Transverse colon (tissue), 4 donors: ENCODE results near the gene CEP250. TPM values are rescaled to one million over a fixed set of nuclear protein-coding genes. Genes with fewer than 3 reads are reported as not detected.

Source experiments
- DNase-seq: peaks from one replicate; pipeline ENCODE4 v3.0.0-alpha.2; 2019
- H3K27ac ChIP-seq, 4 donors: fragments of 200-600 bp; sonication (generic); 2 replicates each; pipeline ENCODE4 v1.5.1; 2016 to 2018; ENCODE audit warnings: inconsistent platforms in 4 of 4
- H3K27me3 ChIP-seq: fragments of 200-600 bp; sonication (generic); 2 replicates; pipeline ENCODE4 v1.5.1; 2017; ENCODE audit warnings: inconsistent platforms
- H3K36me3 ChIP-seq, 4 donors: fragments of 200-600 bp; sonication (generic); 2 replicates each; pipeline ENCODE4 v1.5.1; 2017 to 2019; ENCODE audit warnings: inconsistent platforms in 4 of 4
- H3K4me1 ChIP-seq, 4 donors: fragments of 200-600 bp; sonication (generic); 2 replicates each; pipeline ENCODE4 v1.5.1; 2017 to 2020; ENCODE audit warnings: inconsistent platforms in 4 of 4
- H3K4me3 ChIP-seq, 4 donors: fragments of 200-600 bp; sonication (generic); 1 replicate in 1 of 4; 2 replicates in 3 of 4; pipeline versions ENCODE4 v1.5.1 to v1.6.1; 2017 to 2019; ENCODE audit warnings: inconsistent platforms in 4 of 4
- H3K9me3 ChIP-seq, 2 donors: fragments of 200-600 bp; sonication (generic); 2 replicates each; pipeline ENCODE4 v1.5.1; 2017 to 2019; ENCODE audit warnings: inconsistent platforms in 2 of 2
- CTCF ChIP-seq, 5 experiments: fragments of 200-600 bp in 3 of 5; fragments of 450-650 bp in 2 of 5; sonication (generic) in 3 of 5; IDR thresholded peaks; 1 replicate in 2 of 5; 2 replicates in 3 of 5; pipeline ENCODE4 v1.5.1; 2016 to 2017; ENCODE audit warnings: antibody characterized with exemption in 5 of 5, inconsistent platforms in 3 of 5, mild to moderate bottlenecking in 2 of 5, moderate library complexity in 1 of 5
- EP300 ChIP-seq: sonication (generic); formaldehyde crosslinking; IDR thresholded peaks from one replicate; pipeline ENCODE4 v1.6.1; 2017; ENCODE audit warnings: antibody characterized with exemption, low read depth
- POLR2A ChIP-seq: fragments of 450-650 bp; IDR thresholded peaks from one replicate; pipeline ENCODE4 v1.6.1; 2016; ENCODE audit warnings: antibody characterized with exemption, mild to moderate bottlenecking, moderate library complexity
- POLR2AphosphoS5 ChIP-seq, 3 donors: sonication (generic); formaldehyde crosslinking; IDR thresholded peaks; one replicate each; pipeline ENCODE4 v1.6.1; 2016; ENCODE audit warnings: antibody characterized with exemption in 3 of 3
- WGBS, 2 donors: methylation state at CpG; one replicate each; pipeline ENCODE4 v1.1.5; 2018; ENCODE audit warnings: low coverage in 1 of 2; 5-methylcytosine and 5-hydroxymethylcytosine counted together
- in situ Hi-C, 4 donors: fragments of 200-750 bp; cut with MboI; loops; one replicate each; pipeline versions ENCODE4 v1.15.0 to v1.15.1; 2017; ENCODE audit warnings: low sequenced_read_pairs in 3 of 4, low pct_ligation_motif_present in 1 of 4, low pct_unique_long_range_greater_than_20kb in 1 of 4
- intact Hi-C: fragments of 100-400 bp; cut with DNase I; formaldehyde crosslinking; loops from one replicate; pipeline ENCODE4 v1.15.1; 2023; ENCODE audit warnings: low total_unique reads
- total RNA-seq, 4 donors: library from RNA; depleted of rRNA; stranded (reverse); fragments of >200 nt; gene quantifications; one replicate each; pipeline ENCODE4 v1.1.0, GENCODE V29; 2016

CEP250 gene
- total RNA-seq, 4 donors from 2014 or later: 22.8 to 38.6 (median 28.7) TPM

GRCh38 chr20:35433337-35433736 lies 22.1 kb upstream of the CEP250 start:
- intact Hi-C loops: no loop called here
- no peak overlapping the region for H3K27ac ChIP-seq
- no peak for TF ChIP-seq POLR2A
- H3K4me3 ChIP-seq: no peak overlapping the region
- no peak for DNase-seq
- H3K27me3 ChIP-seq: no peaks in the 10 kb centered on the region
- no peaks in the 10 kb centered on the region for H3K9me3 ChIP-seq
- in situ Hi-C loops: loop anchor here in 2 of 4 donors (25.0 kb wide), 1 partner anchor 296 kb away; the partner anchor contains the start of gene EDEM2 (in 2 of the 2)
- peaks cover 0 to 7% (median 2%) of the 10 kb centered on the region in 4 donors for H3K4me1 ChIP-seq
- WGBS, 2 donors: 95% methylated on average over 2 of the region's 2 CpGs; no CpG with 5 or more reads in 1 of the 2 donors
- H3K36me3 ChIP-seq: no peaks in the 10 kb centered on the region

GRCh38 chr20:35434085-35435005 lies 21.1 kb upstream of the CEP250 start:
- WGBS, 2 donors: 85 to 100% methylated on average over 1 to 49 of the region's 53 CpGs
- TF ChIP-seq POLR2AphosphoS5 (IDR thresholded peaks at IDR 0.05) (no peak), CTCF (IDR thresholded peaks at IDR 0.05) (no peak), POLR2A (no peak), EP300 (no peak)
- in situ Hi-C loops: loop anchor here in 2 of 4 donors (25.0 kb wide), 1 partner anchor 297 kb away; the partner anchor contains the start of gene EDEM2 (in 2 of the 2)
- intact Hi-C loops: no loop called here
- H3K9me3 ChIP-seq: no peaks in the 10 kb centered on the region
- H3K27ac ChIP-seq: no peak overlapping the region
- H3K4me3 ChIP-seq: no peak overlapping the region
- H3K4me1 ChIP-seq: peaks cover 0 to 9% (median 4%) of the 10 kb centered on the region in 4 donors
- no peaks in the 10 kb centered on the region for H3K27me3 ChIP-seq
- no peaks in the 10 kb centered on the region for H3K36me3 ChIP-seq
- no peak for DNase-seq

- no peak for DNase-seq
- Histone ChIP-seq H3K9me3 (no peaks in the 10 kb centered on the region), H3K27me3 (no peaks in the 10 kb centered on the region), H3K4me3 (no peak overlapping the region), H3K4me1 (peaks cover 0 to 9% (median 4%) of the 10 kb centered on the region in 4 donors), H3K27ac (no peak overlapping the region), H3K36me3 (no peaks in the 10 kb centered on the region)
- 90% methylated on average over 4 of the region's 4 CpGs; no CpG with 5 or more reads in 1 of the 2 donors for WGBS, 2 donors
- in situ Hi-C loops: loop anchor here in 2 of 4 donors (25.0 kb wide), 1 partner anchor 299 kb away; the partner anchor contains the start of gene EDEM2 (in 2 of the 2)
- intact Hi-C loops: no loop called here
- no peak for TF ChIP-seq EP300
- no peak for TF ChIP-seq POLR2A
- no peak for TF ChIP-seq POLR2AphosphoS5 (IDR thresholded peaks at IDR 0.05)
- TF ChIP-seq CTCF (IDR thresholded peaks at IDR 0.05): no peak
Observed at GRCh38 chr20:35436177-35436573, 19.2 kb upstream of the CEP250 start.

- peaks cover 0 to 9% (median 4%) of the 10 kb centered on the region in 4 donors for H3K4me1 ChIP-seq
- peak overlapping the region; percentile 8 to 82 (median 70) for H3K27ac ChIP-seq
- peak overlapping the region in 2 of 4 donors; percentile 7 to 8 for H3K4me3 ChIP-seq
- in situ Hi-C loops (loop anchor here in 2 of 4 donors (25.0 kb wide), 1 partner anchor 300 kb away; the partner anchor contains the start of gene EDEM2 (in 2 of the 2)), intact Hi-C loops (no loop called here)
- H3K27me3 ChIP-seq: no peaks in the 10 kb centered on the region
- DNase-seq: no peak
- WGBS, 2 donors: 52 to 57% methylated on average over 3 to 6 of the region's 8 CpGs
- H3K9me3 ChIP-seq: no peaks in the 10 kb centered on the region
- TF ChIP-seq POLR2A (no peak), EP300 (no peak), POLR2AphosphoS5 (IDR thresholded peaks at IDR 0.05) (no peak), CTCF (IDR thresholded peaks at IDR 0.05) (no peak)
- no peaks in the 10 kb centered on the region for H3K36me3 ChIP-seq
Observed at GRCh38 chr20:35437599-35437998, 17.8 kb upstream of the CEP250 start.
